OCI-LY3 (cell line): ENCODE results near the gene KDM4E.
"Not testable (repeated sequence)": the region's sequence is repeated elsewhere in the genome, so short reads cannot be mapped to it uniquely, and the experiment has no call there.

Experiments used
- H2AFZ ChIP-seq: fragments of 200-600, 300-600 bp; shearing (Covaris generic); 2 replicates; pipeline ENCODE4 v1.6.0; 2014; ENCODE audit warnings: antibody characterized with exemption, low read depth, low read length
- H3K27ac ChIP-seq: fragments of 200-600, 300-600 bp; sonication (generic); 2 replicates; pipeline ENCODE4 v1.5.1; 2014; ENCODE audit warnings: mild to moderate bottlenecking, low read length, moderate library complexity, mixed read lengths
- H3K27me3 ChIP-seq: fragments of 200-600, 300-600 bp; sonication (generic); 2 replicates; pipeline ENCODE4 v1.6.1; 2014; ENCODE audit warnings: low read depth, low read length, mixed read lengths
- H3K36me3 ChIP-seq: fragments of 200-600, 300-600 bp; sonication (generic); replicated peaks from 2 replicates; pipeline ENCODE3; 2014; ENCODE audit warnings: low read depth, low read length, mixed read lengths
- H3K4me1 ChIP-seq: fragments of 300-600, 200-600 bp; sonication (generic); 2 replicates; pipeline ENCODE4 v1.6.1; 2014; ENCODE audit warnings: low read length, mixed read lengths
- H3K4me2 ChIP-seq: fragments of 200-600, 300-600 bp; sonication (generic); 2 replicates; pipeline ENCODE4 v1.6.1; 2014; ENCODE audit warnings: low read length, mixed read lengths
- H3K4me3 ChIP-seq: fragments of 300-600, 200-600 bp; sonication (generic); 2 replicates; pipeline ENCODE4 v1.5.1; 2014; ENCODE audit warnings: antibody characterized with exemption, mild to moderate bottlenecking, low read length, moderate library complexity
- H3K79me2 ChIP-seq: fragments of 300-600, 200-600 bp; shearing (Covaris generic); 2 replicates; pipeline ENCODE4 v1.6.1; 2014; ENCODE audit warnings: mild to moderate bottlenecking, low read length, mixed read lengths
- H3K9ac ChIP-seq: fragments of 300-600, 200-600 bp; shearing (Covaris generic); 2 replicates; pipeline ENCODE4 v1.6.0; 2014; ENCODE audit warnings: mild to moderate bottlenecking, low read length, moderate library complexity
- H3K9me3 ChIP-seq: fragments of 200-600, 300-600 bp; shearing (Covaris generic); 2 replicates; pipeline ENCODE4 v1.6.1; 2014; ENCODE audit warnings: low read length, mixed read lengths; ENCODE audit not compliant: insufficient read depth
- H4K20me1 ChIP-seq: fragments of 200-600, 300-600 bp; sonication (generic); 2 replicates; pipeline ENCODE4 v1.6.1; 2016; ENCODE audit warnings: low read length, mixed read lengths; ENCODE audit not compliant: insufficient read depth
- EZH2phosphoT487 ChIP-seq: fragments of 200-600 bp; shearing (Covaris generic); IDR thresholded peaks from 2 replicates; pipeline ENCODE4 v1.6.1; 2018; ENCODE audit warnings: antibody characterized with exemption, mixed run types, low read depth
- TF ChIP-seq, protein P1 (sequence below): fragments of 200-600, 300-600 bp; sonication (generic); IDR thresholded peaks from 2 replicates; pipeline ENCODE4 v1.5.1; 2014; ENCODE audit warnings: antibody characterized with exemption, low read length, low read depth

KDM4E gene

GRCh38 chr11:95042239-95042638 lies 17.2 kb downstream of the KDM4E start:
- Histone ChIP-seq H3K4me2 (no peak overlapping the region), H3K79me2 (no peaks in the 10 kb centered on the region), H4K20me1 (no peaks in the 10 kb centered on the region), H3K9ac (no peak overlapping the region), H3K4me1 (no peaks in the 10 kb centered on the region), H3K36me3 (no peaks in the 10 kb centered on the region), H3K9me3 (no peaks in the 10 kb centered on the region), H2AFZ (no peak overlapping the region), H3K4me3 (no peak overlapping the region), H3K27ac (no peak overlapping the region), H3K27me3 (peaks cover 13% of the 10 kb centered on the region; the same call in 1 of the 2 replicates)
- TF ChIP-seq, protein P1, sequence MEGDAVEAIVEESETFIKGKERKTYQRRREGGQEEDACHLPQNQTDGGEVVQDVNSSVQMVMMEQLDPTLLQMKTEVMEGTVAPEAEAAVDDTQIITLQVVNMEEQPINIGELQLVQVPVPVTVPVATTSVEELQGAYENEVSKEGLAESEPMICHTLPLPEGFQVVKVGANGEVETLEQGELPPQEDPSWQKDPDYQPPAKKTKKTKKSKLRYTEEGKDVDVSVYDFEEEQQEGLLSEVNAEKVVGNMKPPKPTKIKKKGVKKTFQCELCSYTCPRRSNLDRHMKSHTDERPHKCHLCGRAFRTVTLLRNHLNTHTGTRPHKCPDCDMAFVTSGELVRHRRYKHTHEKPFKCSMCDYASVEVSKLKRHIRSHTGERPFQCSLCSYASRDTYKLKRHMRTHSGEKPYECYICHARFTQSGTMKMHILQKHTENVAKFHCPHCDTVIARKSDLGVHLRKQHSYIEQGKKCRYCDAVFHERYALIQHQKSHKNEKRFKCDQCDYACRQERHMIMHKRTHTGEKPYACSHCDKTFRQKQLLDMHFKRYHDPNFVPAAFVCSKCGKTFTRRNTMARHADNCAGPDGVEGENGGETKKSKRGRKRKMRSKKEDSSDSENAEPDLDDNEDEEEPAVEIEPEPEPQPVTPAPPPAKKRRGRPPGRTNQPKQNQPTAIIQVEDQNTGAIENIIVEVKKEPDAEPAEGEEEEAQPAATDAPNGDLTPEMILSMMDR = no peak
- no peak for TF ChIP-seq EZH2phosphoT487

DNA sequence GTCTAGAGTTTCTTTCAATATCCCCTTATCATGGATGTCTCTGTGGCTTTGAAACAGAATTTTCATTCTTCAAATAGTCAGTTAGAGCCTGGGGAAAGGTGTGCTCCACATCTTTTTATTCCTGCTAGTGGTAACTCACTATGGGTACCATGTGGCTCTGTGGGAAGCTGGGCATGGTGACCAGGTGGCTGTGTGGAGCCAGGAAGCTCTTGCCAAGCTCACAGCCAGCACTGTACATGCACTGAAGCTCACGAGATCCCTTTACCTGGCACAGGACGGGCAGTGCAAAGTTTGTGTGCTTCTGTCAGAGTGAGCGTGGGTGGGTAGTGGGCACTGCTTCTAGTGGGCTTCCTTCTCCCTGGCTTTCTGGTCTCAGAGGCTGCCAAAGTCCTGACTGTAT lies 17.8 kb downstream of the KDM4E start:
- Histone ChIP-seq H3K36me3 (no peaks in the 10 kb centered on the region), H3K79me2 (no peaks in the 10 kb centered on the region), H3K9ac (no peak overlapping the region), H3K4me1 (no peaks in the 10 kb centered on the region), H4K20me1 (no peaks in the 10 kb centered on the region), H3K27me3 (peaks cover 13% of the 10 kb centered on the region; the same call in 1 of the 2 replicates), H2AFZ (no peak overlapping the region), H3K4me3 (no peak overlapping the region), H3K4me2 (no peak overlapping the region), H3K27ac (no peak overlapping the region), H3K9me3 (no peaks in the 10 kb centered on the region)
- no peak for TF ChIP-seq EZH2phosphoT487
- TF ChIP-seq, protein P1 = no peak

GRCh38 chr11:95044010-95044409 lies 19.0 kb downstream of the KDM4E start:
- Histone ChIP-seq H3K4me2 (no peak overlapping the region), H3K9ac (no peak overlapping the region), H3K36me3 (no peaks in the 10 kb centered on the region), H3K27ac (no peak overlapping the region), H3K79me2 (no peaks in the 10 kb centered on the region), H3K4me1 (no peaks in the 10 kb centered on the region), H3K4me3 (no peak overlapping the region), H2AFZ (no peak overlapping the region), H3K27me3 (peaks cover 13% of the 10 kb centered on the region; the same call in 1 of the 2 replicates), H3K9me3 (no peaks in the 10 kb centered on the region), H4K20me1 (no peaks in the 10 kb centered on the region)
- TF ChIP-seq, protein P1 = no peak
- no peak for TF ChIP-seq EZH2phosphoT487

GRCh38 chr11:95045812-95046211 lies 20.8 kb downstream of the KDM4E start:
- Histone ChIP-seq H4K20me1 (no peaks in the 10 kb centered on the region), H3K4me2 (no peak overlapping the region), H3K27me3 (peaks cover 13% of the 10 kb centered on the region; the same call in 1 of the 2 replicates), H2AFZ (no peak overlapping the region), H3K27ac (no peak overlapping the region), H3K79me2 (no peaks in the 10 kb centered on the region), H3K4me1 (no peaks in the 10 kb centered on the region), H3K36me3 (no peaks in the 10 kb centered on the region), H3K9me3 (no peaks in the 10 kb centered on the region), H3K4me3 (no peak overlapping the region), H3K9ac (no peak overlapping the region)
- TF ChIP-seq, protein P1 = no peak
- TF ChIP-seq EZH2phosphoT487 = no peak

GRCh38 chr11:95049122-95049521 lies 24.1 kb downstream of the KDM4E start, which contains the start of gene KDM4F:
KDM4F (plus strand) TSS chr11:95049422.
- not testable (repeated sequence) for H2AFZ ChIP-seq, H3K4me2 ChIP-seq, H3K79me2 ChIP-seq, H3K4me3 ChIP-seq, H3K9me3 ChIP-seq, H3K9ac ChIP-seq, H3K4me1 ChIP-seq, H3K36me3 ChIP-seq, H4K20me1 ChIP-seq, H3K27ac ChIP-seq
- H3K27me3 ChIP-seq = peaks cover 10% of the 10 kb centered on the region; the same call in 1 of the 2 replicates
